Lower leg skin (tissue), 4 donors: ENCODE measurements around the gene TTC34. TPM values are rescaled to one million over a fixed set of nuclear protein-coding genes. Genes with fewer than 3 reads are reported as not detected.
"Not testable (repeated sequence)": the region's sequence is repeated elsewhere in the genome, so short reads cannot be mapped to it uniquely, and the experiment has no call there.

Experiments
- DNase-seq, 2 donors: peaks; one replicate each; pipeline ENCODE4 v3.0.0-alpha.2; 2019; ENCODE audit warnings: low spot score in 2 of 2
- H3K4me3 ChIP-seq: fragments of 200-600 bp; sonication (generic); 2 replicates; pipeline ENCODE4 v1.5.1; 2017; ENCODE audit warnings: mild to moderate bottlenecking, low read depth; ENCODE audit not compliant: poor library complexity, severe bottlenecking
- WGBS, 2 donors: methylation state at CpG; one replicate each; pipeline ENCODE4 v1.1.5; 2018; 5-methylcytosine and 5-hydroxymethylcytosine counted together
- intact Hi-C: fragments of 100-400 bp; cut with DNase I; formaldehyde crosslinking; loops from one replicate; pipeline ENCODE4 v1.15.0; 2023; ENCODE audit warnings: low total_unique reads
- total RNA-seq, 4 donors: library from RNA; depleted of rRNA; stranded (reverse); fragments of >200 nt; gene quantifications; one replicate each; pipeline ENCODE4 v1.1.0, GENCODE V29; 2016

Gene TTC34
- total RNA-seq, 4 donors from 2014 or later = 0.07 to 0.23 (median 0.17) TPM

DNA sequence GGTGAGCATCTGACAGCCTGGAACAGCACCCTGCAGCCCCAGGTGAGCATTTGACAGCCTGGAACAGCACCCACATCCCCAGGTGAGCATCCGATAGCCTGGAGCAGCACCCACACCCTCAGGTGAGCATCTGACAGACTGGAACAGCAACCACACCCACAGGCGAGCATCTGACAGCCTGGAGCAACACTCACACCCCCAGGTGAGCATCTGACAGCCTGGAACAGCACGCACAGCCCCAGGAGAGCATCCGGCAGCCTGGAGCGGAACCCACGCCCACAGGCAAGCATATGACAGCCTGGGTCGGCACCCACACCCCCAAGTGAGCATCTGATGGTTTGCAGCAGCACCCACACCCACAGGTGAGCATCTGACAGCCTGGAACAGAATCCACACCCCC is 117.5 kb downstream of the TTC34 start:
- intact Hi-C loops, H3K4me3 ChIP-seq: not testable (repeated sequence)
- DNase-seq = peak in 1 of 2 donors; percentile 95
- 43 to 52% methylated on average over 7 of the region's 7 CpGs for WGBS, 2 donors

DNA sequence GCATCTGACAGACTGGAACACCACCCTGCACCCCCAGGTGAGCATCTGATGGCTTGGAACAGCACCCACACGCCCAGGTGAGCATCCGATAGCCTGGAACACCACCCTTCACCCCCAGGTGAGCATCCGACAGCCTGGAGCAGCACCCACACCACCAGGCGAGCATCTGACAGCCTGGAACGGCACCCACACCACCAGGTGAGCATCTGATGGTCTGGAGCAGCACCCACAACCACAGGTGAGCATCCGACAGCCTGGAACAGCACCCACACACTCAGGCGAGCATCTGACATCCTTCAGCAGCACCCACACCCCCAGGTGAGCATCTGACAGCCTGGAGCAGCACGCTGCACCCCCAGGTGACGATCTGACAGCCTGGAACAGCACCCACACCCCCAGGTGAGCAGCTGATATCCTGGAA is 118.2 kb downstream of the TTC34 start:
- WGBS, 2 donors = 41% methylated on average over 9 of the region's 9 CpGs; no CpG with 5 or more reads in 1 of the 2 donors
- intact Hi-C loops, H3K4me3 ChIP-seq: not testable (repeated sequence)
- DNase-seq = peak in 1 of 2 donors; percentile 82

DNA sequence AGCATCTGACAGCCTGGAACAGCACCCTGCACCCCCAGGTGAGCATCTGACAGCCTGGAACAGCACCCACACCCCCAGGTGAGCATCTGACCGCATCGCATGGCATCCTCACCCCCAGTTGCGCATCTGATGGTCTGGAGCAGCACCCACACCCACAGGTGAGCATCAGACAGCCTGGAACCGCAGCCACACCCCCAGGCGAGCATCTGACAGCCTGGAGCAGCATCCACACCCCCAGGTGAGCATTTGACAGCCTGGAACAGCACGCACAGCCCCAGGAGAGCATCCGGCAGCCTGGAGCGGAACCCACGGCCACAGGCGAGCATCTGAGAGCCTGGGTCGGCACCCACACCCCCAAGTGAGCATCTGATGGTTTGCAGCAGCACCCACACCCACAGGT is 118.6 kb downstream of the TTC34 start:
- intact Hi-C loops, DNase-seq, H3K4me3 ChIP-seq: not testable (repeated sequence)
- 41% methylated on average over 4 of the region's 11 CpGs; no CpG with 5 or more reads in 1 of the 2 donors for WGBS, 2 donors

DNA sequence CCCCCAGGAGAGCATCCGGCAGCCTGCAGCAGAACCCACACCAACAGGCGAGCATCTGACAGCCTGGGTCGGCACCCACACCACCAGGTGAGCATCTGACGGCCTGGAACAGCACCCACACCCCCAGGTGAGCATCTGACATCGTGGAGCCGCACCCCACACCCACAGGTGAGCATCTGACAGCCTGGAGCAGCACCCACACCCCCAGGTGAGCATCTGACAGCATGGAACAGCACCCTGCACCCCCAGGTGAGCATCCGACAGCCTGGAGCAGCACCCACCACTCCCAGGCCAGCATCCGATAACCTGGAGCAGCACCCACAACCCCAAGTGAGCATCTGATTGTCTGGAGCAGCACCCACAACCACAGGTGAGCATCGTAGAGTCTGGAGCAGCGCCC is 124.8 kb downstream of the TTC34 start:
- intact Hi-C loops, DNase-seq, H3K4me3 ChIP-seq: not testable (repeated sequence)
- no CpG with 5 or more reads among the region's 10 CpGs for WGBS, 2 donors

DNA sequence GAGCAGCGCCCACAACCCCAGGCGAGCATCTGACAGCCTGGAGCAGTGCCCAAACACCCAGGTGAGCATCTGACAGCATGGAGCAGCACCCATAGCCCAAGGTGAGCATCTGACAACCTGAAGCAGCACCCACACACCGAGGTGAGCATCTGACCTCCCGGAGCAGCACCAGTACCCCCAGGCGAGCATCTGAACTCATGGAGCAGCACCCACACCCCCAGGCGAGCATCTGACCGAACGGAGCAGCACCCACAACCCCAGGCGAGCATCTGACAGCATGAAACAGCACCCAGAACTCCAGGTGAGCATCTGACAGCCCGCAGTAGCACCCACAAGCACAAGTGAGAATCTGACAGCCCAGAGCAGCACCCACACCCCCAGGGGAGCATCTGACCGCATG is 129.8 kb downstream of the TTC34 start:
- DNase-seq, H3K4me3 ChIP-seq, intact Hi-C loops: not testable (repeated sequence)
- 59% methylated on average over 7 to 9 of the region's 11 CpGs for whole genome bisulfite sequencing, 2 donors

DNA sequence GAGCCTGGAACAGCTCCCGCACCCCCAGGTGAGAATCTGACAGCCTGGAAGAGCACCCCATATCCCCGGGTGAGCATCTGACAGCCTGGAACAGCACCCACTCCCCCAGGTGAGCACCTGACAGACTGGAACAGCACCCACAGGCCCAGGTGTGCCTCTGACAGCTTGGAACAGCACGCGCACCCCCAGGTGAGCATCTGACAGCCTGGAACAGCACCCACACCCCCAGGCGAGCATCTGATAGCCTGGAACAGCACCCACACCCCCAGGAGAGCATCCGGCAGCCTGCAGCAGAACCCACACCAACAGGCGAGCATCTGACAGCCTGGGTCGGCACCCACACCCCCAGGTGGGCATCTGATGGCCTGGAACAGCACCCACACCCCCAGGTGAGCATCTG is 141.7 kb downstream of the TTC34 start:
- WGBS, 2 donors = 49 to 62% methylated on average over 6 to 7 of the region's 8 CpGs
- peak in 1 of 2 donors; percentile 76 for DNase-seq
- intact Hi-C loops, H3K4me3 ChIP-seq: not testable (repeated sequence)

DNA sequence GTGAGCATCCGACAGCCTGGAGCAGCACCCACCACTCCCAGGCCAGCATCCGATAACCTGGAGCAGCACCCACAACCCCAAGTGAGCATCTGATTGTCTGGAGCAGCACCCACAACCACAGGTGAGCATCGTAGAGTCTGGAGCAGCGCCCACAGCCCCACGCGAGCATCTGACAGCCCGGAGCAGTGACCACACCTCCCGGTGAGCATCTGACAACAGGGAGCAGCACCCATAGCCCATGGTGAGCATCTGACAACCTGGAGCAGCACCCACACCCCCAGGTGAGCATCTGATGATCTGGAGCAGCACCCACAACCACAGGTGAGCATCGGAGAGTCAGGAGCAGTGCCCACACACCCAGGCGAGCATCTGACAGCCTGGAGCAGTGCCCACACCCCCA is 143.6 kb downstream of the TTC34 start:
- intact Hi-C loops, H3K4me3 ChIP-seq, DNase-seq: not testable (repeated sequence)
- 79% methylated on average over 8 of the region's 10 CpGs; no CpG with 5 or more reads in 1 of the 2 donors for WGBS, 2 donors

DNA sequence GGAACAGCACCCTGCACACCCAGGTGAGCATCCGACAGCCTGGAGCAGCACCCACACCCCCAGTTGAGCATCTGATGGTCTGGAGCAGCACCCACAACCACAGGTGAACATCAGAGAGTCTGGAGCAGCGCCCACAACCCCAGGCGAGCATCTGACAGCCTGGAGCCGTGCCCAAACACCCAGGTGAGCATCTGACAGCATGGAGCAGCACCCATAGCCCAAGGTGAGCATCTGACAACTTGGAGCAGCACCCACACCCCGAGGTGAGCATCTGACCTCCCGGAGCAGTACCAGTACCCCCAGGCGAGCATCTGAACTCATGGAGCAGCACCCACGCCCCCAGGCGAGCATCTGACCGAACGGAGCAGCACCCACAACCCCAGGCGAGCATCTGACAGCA is 144.4 kb downstream of the TTC34 start:
- DNase-seq = peak in 1 of 2 donors; percentile 10
- WGBS, 2 donors = 54% methylated on average over 12 of the region's 12 CpGs; no CpG with 5 or more reads in 1 of the 2 donors
- intact Hi-C loops, H3K4me3 ChIP-seq: not testable (repeated sequence)

DNA sequence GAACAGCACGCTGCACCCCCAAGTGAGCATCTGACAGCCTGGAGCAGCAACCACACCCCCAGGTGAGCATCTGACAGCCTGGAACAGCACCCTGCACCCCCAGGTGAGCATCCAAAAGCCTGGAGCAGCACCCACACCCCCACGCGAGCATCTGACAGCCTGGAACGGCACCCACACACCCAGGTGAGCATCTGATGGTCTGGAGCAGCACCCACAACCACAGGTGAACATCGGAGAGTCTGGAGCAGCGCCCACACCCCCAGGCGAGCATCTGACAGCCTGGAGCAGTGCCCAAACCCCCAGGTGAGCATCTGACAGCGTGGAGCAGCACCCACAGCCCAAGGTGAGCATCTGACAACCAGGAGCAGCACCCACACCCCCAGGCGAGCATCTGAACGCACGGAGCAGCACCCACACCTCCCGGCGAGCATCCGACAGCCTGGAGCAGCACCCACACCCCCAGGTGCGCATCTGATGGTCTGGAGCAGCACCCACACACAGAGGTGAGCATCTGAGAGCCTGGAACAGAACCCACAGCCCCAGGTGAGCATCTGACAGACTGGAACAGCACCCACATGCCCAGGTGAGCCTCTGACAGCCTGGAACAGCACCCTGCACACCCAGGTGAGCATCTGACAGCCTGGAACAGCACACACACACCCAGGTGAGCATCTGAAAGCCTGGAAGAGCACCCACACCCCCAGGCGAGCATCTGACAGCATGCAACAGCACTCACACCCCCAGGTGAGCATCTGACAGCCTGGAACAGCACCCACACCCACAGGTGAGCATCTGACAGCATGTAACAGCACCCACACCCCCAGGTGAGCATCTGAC is 145.7 kb downstream of the TTC34 start:
- 26 to 41% methylated on average over 16 of the region's 16 CpGs for WGBS, 2 donors
- intact Hi-C loops = not testable (repeated sequence)
- DNase-seq = peak; percentile 19 to 92

DNA sequence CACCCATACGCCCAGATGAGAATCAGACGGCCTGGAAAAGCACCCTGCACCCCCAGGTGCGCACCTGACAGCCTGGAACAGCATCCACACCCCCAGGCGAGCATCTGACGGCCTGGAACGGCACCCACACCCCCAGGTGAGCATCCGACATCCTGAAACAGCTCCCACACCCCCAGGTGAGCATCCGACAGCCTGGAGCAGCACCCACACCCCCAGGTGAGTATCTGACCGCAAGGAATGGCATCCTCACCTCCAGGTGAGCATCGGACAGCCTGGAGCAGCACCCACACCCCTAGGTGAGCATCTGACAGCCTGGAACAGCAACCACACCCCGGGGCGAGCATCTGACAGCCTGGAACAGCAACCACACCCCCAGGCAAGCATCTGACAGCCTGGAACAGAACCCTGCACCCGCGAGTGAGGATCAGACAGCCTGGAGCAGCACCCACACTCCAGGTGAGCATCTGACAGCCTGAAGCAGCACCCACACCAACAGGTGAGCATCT is 147.0 kb downstream of the TTC34 start:
- H3K4me3 ChIP-seq, intact Hi-C loops: not testable (repeated sequence)
- DNase-seq = peak in 1 of 2 donors; percentile 88
- WGBS, 2 donors = 34 to 39% methylated on average over 14 of the region's 14 CpGs

More for the DNA sequence above, 145.7 kb downstream of the TTC34 start:
- not testable (repeated sequence) for H3K4me3 ChIP-seq

DNA sequence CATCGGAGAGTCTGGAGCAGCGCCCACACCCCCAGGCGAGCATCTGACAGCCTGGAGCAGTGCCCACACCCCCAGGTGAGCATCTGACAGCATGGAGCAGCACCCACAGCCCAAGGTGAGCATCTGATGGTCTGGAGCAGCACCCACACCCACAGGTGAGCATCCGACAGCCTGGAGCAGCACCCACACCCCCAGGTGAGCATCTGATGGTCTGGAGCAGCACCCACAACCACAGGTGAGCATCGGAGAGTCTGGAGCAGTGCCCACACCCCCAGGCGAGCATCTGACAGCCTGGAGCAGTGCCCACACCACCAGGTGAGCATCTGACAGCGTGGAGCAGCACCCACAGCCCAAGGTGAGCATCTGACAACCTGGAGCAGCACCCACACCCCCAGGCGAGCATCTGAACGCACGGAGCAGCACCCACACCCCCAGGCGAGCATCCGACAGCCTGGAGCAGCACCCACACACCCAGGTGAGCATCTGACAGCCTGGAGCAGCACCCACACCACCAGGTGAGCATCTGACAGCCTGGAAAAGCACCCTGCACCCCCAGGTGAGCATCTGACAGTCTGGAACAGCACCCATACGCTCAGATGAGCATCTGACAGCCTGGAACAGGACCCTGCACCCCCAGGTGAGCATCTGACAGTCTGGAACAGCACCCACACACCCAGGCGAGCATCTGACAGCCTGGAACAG is 147.6 kb downstream of the TTC34 start:
- WGBS, 2 donors = 36 to 39% methylated on average over 14 of the region's 14 CpGs
- H3K4me3 ChIP-seq, intact Hi-C loops: not testable (repeated sequence)
- peak in 1 of 2 donors; percentile 95 for DNase-seq

DNA sequence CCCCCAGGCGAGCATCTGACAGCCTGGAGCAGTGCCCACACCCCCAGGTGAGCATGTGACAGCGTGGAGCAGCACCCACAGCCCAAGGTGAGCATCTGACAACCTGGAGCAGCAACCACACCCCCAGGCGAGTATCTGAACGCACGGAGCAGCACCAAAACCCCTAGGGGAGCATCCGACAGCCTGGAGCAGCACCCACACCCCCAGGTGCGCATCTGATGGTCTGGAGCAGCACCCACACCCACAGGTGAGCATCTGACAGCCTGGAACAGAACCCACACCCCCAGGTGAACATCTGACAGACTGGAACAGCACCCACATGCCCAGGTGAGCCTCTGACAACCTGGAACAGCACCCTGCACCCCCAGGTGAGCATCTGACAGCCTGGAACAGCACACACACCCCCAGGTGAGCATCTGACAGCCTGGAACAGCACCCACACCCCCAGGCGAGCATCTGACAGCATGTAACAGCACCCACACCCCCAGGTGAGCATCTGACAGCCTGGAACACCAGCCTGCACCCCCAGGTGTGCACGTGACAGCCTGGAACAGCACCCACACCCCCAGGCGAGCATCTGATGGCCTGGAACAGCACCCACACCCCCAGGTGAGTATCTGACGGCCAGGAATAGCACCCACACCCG is 148.4 kb downstream of the TTC34 start:
- peak in 1 of 2 donors; percentile 89 for DNase-seq
- WGBS, 2 donors = 21 to 29% methylated on average over 12 of the region's 12 CpGs
- H3K4me3 ChIP-seq, intact Hi-C loops: not testable (repeated sequence)

DNA sequence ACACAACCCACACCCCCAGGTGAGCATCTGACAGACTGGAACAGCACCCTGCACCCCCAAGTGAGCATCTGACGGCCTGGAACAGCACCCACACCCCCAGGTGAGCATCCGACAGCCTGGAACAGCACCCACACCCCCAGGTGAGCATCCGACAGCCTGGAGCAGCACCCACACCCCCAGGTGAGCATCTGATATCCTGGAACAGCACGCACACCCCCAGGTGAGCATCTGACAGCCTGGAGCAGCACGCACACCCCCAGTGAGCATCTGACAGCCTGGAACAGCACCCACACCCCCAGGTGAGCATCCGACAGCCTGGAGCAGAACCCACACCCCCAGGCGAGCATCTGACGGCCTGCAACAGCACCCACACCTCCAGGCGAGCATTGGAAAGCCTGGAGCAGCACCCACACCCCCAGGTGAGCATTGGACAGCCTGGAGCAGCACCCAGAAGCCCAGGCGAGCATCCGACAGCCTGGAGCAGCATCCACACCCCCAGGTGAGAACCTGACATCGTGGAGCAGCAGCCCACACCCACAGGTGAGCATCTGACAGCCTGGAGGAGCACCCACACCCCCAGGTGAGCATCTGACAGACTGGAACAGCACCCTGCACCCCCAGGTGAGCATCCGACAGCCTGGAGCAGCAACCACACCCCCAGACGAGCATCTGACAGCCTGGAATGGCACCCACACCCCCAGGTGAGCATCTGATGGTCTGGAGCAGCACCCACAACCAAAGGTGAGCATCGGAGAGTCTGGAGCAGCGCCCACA is 149.2 kb downstream of the TTC34 start:
- H3K4me3 ChIP-seq, intact Hi-C loops: not testable (repeated sequence)
- 35% methylated on average over 15 to 16 of the region's 16 CpGs for WGBS, 2 donors
- peak in 1 of 2 donors; percentile 86 for DNase-seq
